Smooth muscle cell (in vitro differentiated cells): ENCODE measurements around the gene CCDC157. TPM values are rescaled to one million over a fixed set of nuclear protein-coding genes. Genes with fewer than 3 reads are reported as not detected.
A peak's percentile ranks its signal among the peaks of the same experiment; 100 is the strongest.

Experiments used
- DNase-seq: peaks from one replicate; lab custom pipeline; 2025; ENCODE audit not compliant: unreplicated experiment; lab: John Stamatoyannopoulos, UW
- H2AFZ ChIP-seq: fragments of 200-600 bp; sonication (generic); 2 replicates; pipeline ENCODE4 v1.6.0; 2016; ENCODE audit warnings: antibody characterized with exemption, low read depth, mild to moderate bottlenecking
- H3F3A ChIP-seq: fragments of 200-600 bp; sonication (generic); 2 replicates; pipeline ENCODE4 v1.6.0; 2017; ENCODE audit warnings: antibody characterized with exemption, low read depth
- H3K27ac ChIP-seq: fragments of 200-600 bp; sonication (generic); 2 replicates; pipeline ENCODE4 v1.5.1; 2016; ENCODE audit warnings: low read depth, mild to moderate bottlenecking
- H3K27me3 ChIP-seq: fragments of 200-600 bp; sonication (generic); 2 replicates; pipeline ENCODE4 v1.6.1; 2016; ENCODE audit warnings: low read depth, mild to moderate bottlenecking
- H3K36me3 ChIP-seq: fragments of 200-600 bp; sonication (generic); 2 replicates; pipeline ENCODE4 v1.5.1; 2016; ENCODE audit warnings: low read depth
- H3K4me1 ChIP-seq: fragments of 200-600 bp; sonication (generic); 2 replicates; pipeline ENCODE4 v1.5.1; 2016; ENCODE audit warnings: low read depth
- H3K4me2 ChIP-seq: fragments of 200-600 bp; sonication (generic); 2 replicates; pipeline ENCODE4 v1.6.0; 2016; ENCODE audit warnings: mild to moderate bottlenecking
- H3K4me3 ChIP-seq: fragments of 200-600 bp; sonication (generic); 2 replicates; pipeline ENCODE4 v1.5.1; 2016; ENCODE audit warnings: mild to moderate bottlenecking
- H3K79me2 ChIP-seq: fragments of 200-600 bp; sonication (generic); 2 replicates; pipeline ENCODE4 v1.6.0; 2016; ENCODE audit warnings: low read depth, mild to moderate bottlenecking
- H3K9ac ChIP-seq: fragments of 200-600 bp; sonication (generic); 2 replicates; pipeline ENCODE4 v1.6.0; 2016; ENCODE audit warnings: low read depth
- H3K9me3 ChIP-seq: fragments of 200-600 bp; sonication (generic); replicated peaks from 2 replicates; pipeline ENCODE4 v1.5.1; 2016; ENCODE audit warnings: low read depth
- H4K20me1 ChIP-seq: fragments of 200-600 bp; sonication (generic); 2 replicates; pipeline ENCODE4 v1.6.0; 2016; ENCODE audit warnings: low read depth
- WGBS: methylation state at CpG from one replicate; pipeline ENCODE4 v1.1.7; 2016; ENCODE audit warnings: low lambda C conversion rate; 5-methylcytosine and 5-hydroxymethylcytosine counted together
- polyA plus RNA-seq: library from polyadenylated mRNA; unstranded; fragments of >200 nt; fragmentation: Nextera tagmentation; extraction: Ambion mirVana; gene quantifications from 2 replicates; pipeline ENCODE4 v1.2.1, GENCODE V29; 2016
- total RNA-seq: library from RNA; depleted of rRNA; stranded (reverse); fragments of >200 nt; gene quantifications from 2 replicates; pipeline ENCODE4 v1.2.3, GENCODE V29; 2014
- TF ChIP-seq, protein P1 (sequence below): fragments of 200-600 bp; sonication (generic); IDR thresholded peaks from 2 replicates; pipeline ENCODE4 v1.5.1; 2017; ENCODE audit warnings: borderline replicate concordance, mild to moderate bottlenecking, antibody characterized with exemption; ENCODE audit not compliant: insufficient read depth, poor library complexity, severe bottlenecking

Gene CCDC157
- total and polyA plus RNA-seq, 2 experiments from 2014 or later: 2.5 to 4.8 TPM

DNA sequence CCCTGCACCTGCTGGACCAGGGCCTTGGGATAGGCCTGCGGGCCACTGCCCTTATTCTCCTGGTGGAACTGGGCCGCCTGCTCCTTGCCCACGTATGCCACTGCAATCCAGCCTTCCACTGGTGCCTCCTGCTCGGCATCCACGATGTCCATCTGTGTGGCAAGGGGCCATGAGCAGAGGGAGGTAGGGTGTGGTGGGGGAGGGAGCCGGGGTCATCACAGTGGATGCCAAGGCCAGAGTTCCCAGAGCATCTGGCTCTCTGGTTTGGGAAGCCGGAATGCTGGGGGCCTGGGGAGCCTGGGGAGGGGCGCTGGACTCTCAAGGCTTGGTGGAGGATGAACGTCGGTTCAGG, 29.8 kb downstream of the CCDC157 start:
- Histone ChIP-seq H3K36me3 (no peaks in the 10 kb centered on the region), H3K4me3 (peak overlapping the region; percentile 66), H3F3A (no peaks in the 10 kb centered on the region), H2AFZ (no peak overlapping the region), H3K27ac (no peak overlapping the region), H3K4me2 (peak overlapping the region; percentile 98), H3K9me3 (no peaks in the 10 kb centered on the region), H3K27me3 (no peaks in the 10 kb centered on the region), H3K9ac (no peak overlapping the region), H4K20me1 (no peaks in the 10 kb centered on the region), H3K4me1 (peaks cover 7% of the 10 kb centered on the region), H3K79me2 (no peaks in the 10 kb centered on the region)
- 47% methylated on average over 7 of the region's 10 CpGs for WGBS
- TF ChIP-seq, protein P1, sequence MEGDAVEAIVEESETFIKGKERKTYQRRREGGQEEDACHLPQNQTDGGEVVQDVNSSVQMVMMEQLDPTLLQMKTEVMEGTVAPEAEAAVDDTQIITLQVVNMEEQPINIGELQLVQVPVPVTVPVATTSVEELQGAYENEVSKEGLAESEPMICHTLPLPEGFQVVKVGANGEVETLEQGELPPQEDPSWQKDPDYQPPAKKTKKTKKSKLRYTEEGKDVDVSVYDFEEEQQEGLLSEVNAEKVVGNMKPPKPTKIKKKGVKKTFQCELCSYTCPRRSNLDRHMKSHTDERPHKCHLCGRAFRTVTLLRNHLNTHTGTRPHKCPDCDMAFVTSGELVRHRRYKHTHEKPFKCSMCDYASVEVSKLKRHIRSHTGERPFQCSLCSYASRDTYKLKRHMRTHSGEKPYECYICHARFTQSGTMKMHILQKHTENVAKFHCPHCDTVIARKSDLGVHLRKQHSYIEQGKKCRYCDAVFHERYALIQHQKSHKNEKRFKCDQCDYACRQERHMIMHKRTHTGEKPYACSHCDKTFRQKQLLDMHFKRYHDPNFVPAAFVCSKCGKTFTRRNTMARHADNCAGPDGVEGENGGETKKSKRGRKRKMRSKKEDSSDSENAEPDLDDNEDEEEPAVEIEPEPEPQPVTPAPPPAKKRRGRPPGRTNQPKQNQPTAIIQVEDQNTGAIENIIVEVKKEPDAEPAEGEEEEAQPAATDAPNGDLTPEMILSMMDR: no peak
- no peak for DNase-seq

DNA sequence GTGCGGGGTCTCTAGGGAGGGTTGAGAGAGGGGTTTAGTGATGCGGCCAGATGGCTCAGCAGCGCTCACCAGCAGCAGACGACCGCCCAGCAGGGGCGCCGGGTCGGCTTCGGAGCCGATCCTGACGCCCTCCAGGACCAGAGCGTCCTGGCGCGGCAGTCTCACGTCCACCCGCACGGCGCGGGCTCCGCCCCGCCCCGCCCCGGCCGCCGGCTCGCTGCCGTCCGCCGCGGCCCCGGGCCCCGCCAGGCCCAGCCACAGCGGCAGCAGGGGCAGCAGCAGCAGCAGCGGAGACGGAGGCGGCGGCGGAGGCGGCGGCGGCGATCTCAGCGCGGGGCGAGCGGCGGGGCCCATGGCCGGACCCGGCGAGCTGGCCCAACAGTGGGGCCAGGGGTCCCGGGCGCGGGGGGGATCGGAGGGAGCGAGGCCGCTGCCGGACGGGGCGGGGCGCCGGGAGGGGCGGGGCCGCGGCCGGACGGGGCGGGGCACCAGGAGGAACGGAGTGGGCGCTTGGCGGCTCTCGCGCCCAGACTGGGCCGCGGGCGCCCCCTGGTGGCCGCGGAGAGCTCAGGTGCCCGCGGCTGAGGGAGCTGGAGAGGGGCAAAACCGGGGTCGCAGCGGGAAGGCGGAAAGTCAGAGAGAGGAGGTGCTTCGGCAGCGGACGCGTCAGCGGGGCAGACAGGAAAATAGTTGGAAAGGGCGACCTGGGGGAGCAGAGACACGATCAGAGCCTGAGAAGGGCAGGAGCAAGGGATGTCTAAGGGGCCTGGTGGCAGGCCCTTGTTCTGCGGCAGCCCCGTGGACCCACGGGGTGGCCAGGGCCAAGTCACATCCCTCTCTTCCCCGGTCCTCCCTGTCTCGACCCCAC, 30.4 kb downstream of the CCDC157 start, which contains the start of gene RNF215:
TSS of gene RNF215 (minus strand) at position 452 of the 868 bp plus-strand sequence. CDS start at position 354, 98 bp downstream.
- H3F3A ChIP-seq: no peaks in the 10 kb centered on the region
- H3K27me3 ChIP-seq: no peaks in the 10 kb centered on the region
- peak within 1 kb of the TSS; percentile 98 for H3K4me2 ChIP-seq
- H3K79me2 ChIP-seq: no peaks in the 10 kb centered on the region
- peaks cover 8% of the 10 kb centered on the region for H3K4me1 ChIP-seq
- 4% methylated on average over 54 of the region's 95 CpGs for WGBS
- no peak within 1 kb of the TSS for H3K27ac ChIP-seq
- no peaks in the 10 kb centered on the region for H4K20me1 ChIP-seq
- no peak within 1 kb of the TSS for H3K9ac ChIP-seq
- peak; percentile 72 for DNase-seq
- peak within 1 kb of the TSS; percentile 95 for H2AFZ ChIP-seq
- no peaks in the 10 kb centered on the region for H3K36me3 ChIP-seq
- H3K4me3 ChIP-seq: peak within 1 kb of the TSS; percentile 66
- TF ChIP-seq, protein P1: peak; percentile 95
- no peaks in the 10 kb centered on the region for H3K9me3 ChIP-seq

DNA sequence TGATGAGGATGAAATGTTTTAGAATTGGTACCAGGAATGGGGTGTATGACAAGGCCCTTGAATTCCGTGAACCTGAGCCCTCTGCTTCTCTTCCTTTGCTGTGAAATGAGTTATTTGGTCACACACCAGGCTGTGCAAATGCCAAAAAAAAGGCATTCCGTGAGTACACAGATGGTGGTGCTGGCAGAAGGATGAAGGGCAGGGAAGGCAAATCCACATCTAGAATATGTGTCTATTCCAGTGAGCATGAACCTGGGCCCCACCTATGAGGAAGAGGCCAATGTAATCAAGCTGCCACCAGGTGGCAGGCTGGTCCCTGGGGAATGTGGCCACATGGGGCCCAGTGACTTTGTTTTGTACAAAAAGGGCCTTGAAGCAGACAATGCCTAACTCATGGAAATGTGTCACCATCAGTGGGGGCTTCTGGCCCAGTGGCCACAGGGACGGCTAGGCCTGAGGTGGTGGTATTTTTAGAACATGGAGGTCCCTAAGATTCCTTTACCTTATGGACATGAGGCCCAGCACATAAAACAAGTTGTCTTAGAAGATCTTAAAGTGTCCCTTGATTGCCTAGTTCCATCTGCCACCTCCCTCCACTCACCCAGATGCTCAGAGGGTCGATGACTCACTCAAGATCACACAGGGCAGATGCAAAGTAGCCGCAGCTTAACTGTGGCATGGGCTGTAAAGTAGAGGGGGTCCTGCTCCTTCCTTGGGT, 34.3 kb downstream of the CCDC157 start:
- no peak overlapping the region for H3K9ac ChIP-seq
- 52% methylated on average over 5 of the region's 5 CpGs for WGBS
- no peaks in the 10 kb centered on the region for H3F3A ChIP-seq
- H4K20me1 ChIP-seq: no peaks in the 10 kb centered on the region
- H3K4me3 ChIP-seq: no peak overlapping the region
- TF ChIP-seq, protein P1: peak; percentile 53
- no peaks in the 10 kb centered on the region for H3K36me3 ChIP-seq
- no peaks in the 10 kb centered on the region for H3K79me2 ChIP-seq
- no peak overlapping the region for H2AFZ ChIP-seq
- no peaks in the 10 kb centered on the region for H3K9me3 ChIP-seq
- H3K27ac ChIP-seq: no peak overlapping the region
- H3K4me1 ChIP-seq: peaks cover 16% of the 10 kb centered on the region
- H3K4me2 ChIP-seq: no peak overlapping the region
- no peak for DNase-seq
- H3K27me3 ChIP-seq: no peaks in the 10 kb centered on the region
